CD8-positive, alpha-beta memory T cell (primary cell): ENCODE measurements around the gene LHB. TPM values are rescaled to one million over a fixed set of nuclear protein-coding genes. Genes with fewer than 3 reads are reported as not detected.

Experiments
- CTCF ChIA-PET: fragments of 350-600 bp; sonication (Branson Sonifier 250); formaldehyde crosslinking; loops from one replicate; lab custom pipeline; 2021; ENCODE audit warnings: antibody characterized with exemption; lab: Charles Lee
- POLR2A ChIA-PET: fragments of 350-600 bp; sonication (Branson Sonifier 250); formaldehyde crosslinking; loops from one replicate; lab custom pipeline; 2021; ENCODE audit warnings: antibody characterized with exemption; lab: Charles Lee
- DNase-seq, 5 donors: peaks; one replicate each; pipeline versions ENCODE4 v3.0.0 to v3.0.0-alpha.2; 2020 to 2022; ENCODE audit warnings: mixed read lengths in 1 of 5
- H3K27ac ChIP-seq: one replicate; pipeline ENCODE4 v1.7.0; 2013; ENCODE audit warnings: low read depth, mild to moderate bottlenecking, low read length, moderate library complexity
- H3K27me3 ChIP-seq: 2 replicates; pipeline ENCODE4 v1.7.0; 2013; ENCODE audit warnings: low read length, mild to moderate bottlenecking; ENCODE audit not compliant: insufficient read depth, poor library complexity, severe bottlenecking
- H3K36me3 ChIP-seq: 2 replicates; pipeline ENCODE4 v1.7.0; 2013; ENCODE audit warnings: mild to moderate bottlenecking, low read length, moderate library complexity; ENCODE audit not compliant: insufficient read depth
- H3K4me1 ChIP-seq: 2 replicates; pipeline ENCODE4 v1.7.0; 2013; ENCODE audit warnings: mild to moderate bottlenecking, low read length, moderate library complexity; ENCODE audit not compliant: insufficient read depth
- H3K4me3 ChIP-seq: 2 replicates; pipeline ENCODE4 v1.7.0; 2013; ENCODE audit warnings: mild to moderate bottlenecking, low read length
- H3K9me3 ChIP-seq: 2 replicates; pipeline ENCODE4 v1.7.0; 2013; ENCODE audit warnings: mild to moderate bottlenecking, low read length
- H3K27ac Mint-ChIP-seq, 8 donors: one replicate each; pipeline ENCODE4 v1.8.0; 2020 to 2021; ENCODE audit warnings: mixed read lengths in 8 of 8, mild to moderate bottlenecking in 6 of 8, inconsistent platforms in 3 of 8, moderate library complexity in 3 of 8
- H3K27me3 Mint-ChIP-seq, 2 donors: one replicate each; pipeline ENCODE4 v1.8.0; 2020 to 2021; ENCODE audit warnings: mixed read lengths in 2 of 2, mild to moderate bottlenecking in 1 of 2, moderate library complexity in 1 of 2
- H3K36me3 Mint-ChIP-seq, 3 donors: one replicate each; pipeline ENCODE4 v1.8.0; 2020 to 2021; ENCODE audit warnings: mixed read lengths in 3 of 3, inconsistent platforms in 1 of 3, mild to moderate bottlenecking in 1 of 3
- H3K4me1 Mint-ChIP-seq, 3 donors: one replicate each; pipeline ENCODE4 v1.8.0; 2020 to 2021; ENCODE audit warnings: mixed read lengths in 3 of 3, inconsistent platforms in 1 of 3, mild to moderate bottlenecking in 1 of 3
- H3K4me3 Mint-ChIP-seq, 7 donors: one replicate each; pipeline ENCODE4 v1.8.0; 2020 to 2021; ENCODE audit warnings: mixed read lengths in 7 of 7, mild to moderate bottlenecking in 6 of 7, moderate library complexity in 4 of 7, inconsistent platforms in 2 of 7
- H3K9me3 Mint-ChIP-seq, 5 donors: one replicate each; pipeline ENCODE4 v1.8.0; 2020 to 2022; ENCODE audit warnings: mixed read lengths in 5 of 5, mild to moderate bottlenecking in 3 of 5, moderate library complexity in 2 of 5, inconsistent platforms in 1 of 5
- polyA plus RNA-seq: library from polyadenylated mRNA; unstranded; fragments of 300-500 nt; fragmentation: Illumina TruSeq; gene quantifications from one replicate; pipeline ENCODE4 v1.2.3, GENCODE V29; 2021
- total RNA-seq, 2 experiments: library from RNA; stranded (reverse); gene quantifications; one replicate each; pipeline ENCODE4 v1.2.3, GENCODE V29; 2021

LHB gene
- total and polyA plus RNA-seq, 3 experiments from 2014 or later = not detected

GRCh38 chr19:49014123-49014869 lies 2.6 kb downstream of the LHB start:
- no peaks in the 10 kb centered on the region for H3K9me3 ChIP-seq
- Mint-ChIP-seq H3K27ac (no peak overlapping the region), H3K9me3 (no peaks in the 10 kb centered on the region), H3K4me1 (peaks cover 10 to 19% (median 10%) of the 10 kb centered on the region in 3 donors), H3K36me3 (peaks cover 0 to 46% (median 2%) of the 10 kb centered on the region in 3 donors), H3K4me3 (no peak overlapping the region), H3K27me3 (no peaks in the 10 kb centered on the region)
- no peaks in the 10 kb centered on the region for H3K27me3 ChIP-seq
- H3K27ac ChIP-seq = no peak overlapping the region
- H3K36me3 ChIP-seq = no peaks in the 10 kb centered on the region
- ChIA-PET POLR2A (no interaction called here), CTCF (interaction anchor here (3.0 kb wide), 1 partner anchor 21 kb away, joined by 11 read pairs; the partner anchor contains the start of genes GYS1 and RUVBL2)
- H3K4me3 ChIP-seq = no peak overlapping the region
- no peak for DNase-seq
- peaks cover 4% of the 10 kb centered on the region for H3K4me1 ChIP-seq

GRCh38 chr19:49011194-49011593 lies 5.7 kb downstream of the LHB start:
- POLR2A ChIA-PET = no interaction called here
- no peak overlapping the region for H3K4me3 Mint-ChIP-seq
- DNase-seq = no peak
- peaks cover 0 to 62% (median 2%) of the 10 kb centered on the region in 3 donors for H3K36me3 Mint-ChIP-seq
- Histone ChIP-seq H3K27me3 (no peaks in the 10 kb centered on the region), H3K27ac (no peak overlapping the region), H3K4me1 (no peaks in the 10 kb centered on the region), H3K4me3 (no peak overlapping the region), H3K36me3 (no peaks in the 10 kb centered on the region), H3K9me3 (no peaks in the 10 kb centered on the region)
- no peaks in the 10 kb centered on the region for H3K9me3 Mint-ChIP-seq
- peak overlapping the region in 1 of 8 donors; percentile 45 for H3K27ac Mint-ChIP-seq
- H3K27me3 Mint-ChIP-seq = no peaks in the 10 kb centered on the region
- CTCF ChIA-PET = interaction anchor here (3.0 kb wide), 1 partner anchor 18 kb away, joined by 11 read pairs; the partner anchor contains the start of genes GYS1 and RUVBL2
- H3K4me1 Mint-ChIP-seq = no peaks in the 10 kb centered on the region

- no peaks in the 10 kb centered on the region for H3K4me1 Mint-ChIP-seq
- no peaks in the 10 kb centered on the region for H3K36me3 ChIP-seq
- H3K27me3 Mint-ChIP-seq = no peaks in the 10 kb centered on the region
- ChIA-PET POLR2A (no interaction called here), CTCF (interaction anchor here (0.9 to 1.7 kb wide), 3 partner anchors 10 to 40 kb away, joined by 3 to 6 read pairs (median 5); partner anchors contain the start of genes GYS1 and RUVBL2)
- H3K9me3 ChIP-seq = no peaks in the 10 kb centered on the region
- no peak for DNase-seq
- H3K4me3 Mint-ChIP-seq = no peak overlapping the region
- H3K27ac ChIP-seq = no peak overlapping the region
- no peaks in the 10 kb centered on the region for H3K27me3 ChIP-seq
- no peak overlapping the region for H3K27ac Mint-ChIP-seq
- no peaks in the 10 kb centered on the region for H3K9me3 Mint-ChIP-seq
- H3K4me1 ChIP-seq = no peaks in the 10 kb centered on the region
- H3K36me3 Mint-ChIP-seq = peaks cover 0 to 67% (median 2%) of the 10 kb centered on the region in 3 donors
- H3K4me3 ChIP-seq = no peak overlapping the region
Measured at GRCh38 chr19:49010453-49010852, 6.4 kb downstream of the LHB start.

- Mint-ChIP-seq H3K27me3 (no peaks in the 10 kb centered on the region), H3K4me3 (no peak overlapping the region), H3K9me3 (no peaks in the 10 kb centered on the region), H3K27ac (no peak overlapping the region), H3K4me1 (no peaks in the 10 kb centered on the region), H3K36me3 (peaks cover 0 to 69% (median 2%) of the 10 kb centered on the region in 3 donors)
- Histone ChIP-seq H3K27ac (no peak overlapping the region), H3K27me3 (no peaks in the 10 kb centered on the region), H3K4me1 (no peaks in the 10 kb centered on the region), H3K36me3 (no peaks in the 10 kb centered on the region), H3K4me3 (no peak overlapping the region), H3K9me3 (no peaks in the 10 kb centered on the region)
- ChIA-PET POLR2A (no interaction called here), CTCF (interaction anchor here (0.9 to 1.7 kb wide), 3 partner anchors 10 to 39 kb away, joined by 3 to 6 read pairs (median 5); partner anchors contain the start of genes GYS1 and RUVBL2)
- no peak for DNase-seq
Measured at GRCh38 chr19:49009828-49010227, 7.1 kb downstream of the LHB start.

- no peaks in the 10 kb centered on the region for H3K27me3 Mint-ChIP-seq
- H3K4me3 Mint-ChIP-seq = no peak overlapping the region
- H3K4me1 Mint-ChIP-seq = no peaks in the 10 kb centered on the region
- H3K36me3 Mint-ChIP-seq = peaks cover 0 to 73% (median 2%) of the 10 kb centered on the region in 3 donors
- ChIA-PET POLR2A (no interaction called here), CTCF (interaction anchor here (0.8 kb wide), 1 partner anchor 14 kb away, joined by 3 read pairs; the partner anchor contains the start of genes GYS1 and RUVBL2)
- DNase-seq = no peak
- no peak overlapping the region for H3K27ac ChIP-seq
- H3K27me3 ChIP-seq = no peaks in the 10 kb centered on the region
- no peak overlapping the region for H3K4me3 ChIP-seq
- H3K4me1 ChIP-seq = no peaks in the 10 kb centered on the region
- peaks cover 7% of the 10 kb centered on the region for H3K36me3 ChIP-seq
- H3K9me3 ChIP-seq = no peaks in the 10 kb centered on the region
- no peaks in the 10 kb centered on the region for H3K9me3 Mint-ChIP-seq
- H3K27ac Mint-ChIP-seq = no peak overlapping the region
Measured at GRCh38 chr19:49006905-49007304, 10.0 kb downstream of the LHB start.

- Histone ChIP-seq H3K4me3 (no peak overlapping the region), H3K4me1 (no peaks in the 10 kb centered on the region), H3K9me3 (no peaks in the 10 kb centered on the region), H3K27ac (no peak overlapping the region), H3K27me3 (no peaks in the 10 kb centered on the region), H3K36me3 (peaks cover 7% of the 10 kb centered on the region)
- H3K4me3 Mint-ChIP-seq = no peak overlapping the region
- ChIA-PET CTCF (no interaction called here), POLR2A (interaction anchor here (0.7 kb wide), 1 partner anchor 12 kb away, joined by 5 read pairs; the partner anchor contains the start of gene GYS1)
- H3K36me3 Mint-ChIP-seq = peaks cover 0 to 61% (median 0%) of the 10 kb centered on the region in 3 donors
- H3K4me1 Mint-ChIP-seq = no peaks in the 10 kb centered on the region
- peak overlapping the region in 1 of 8 donors; percentile 65 for H3K27ac Mint-ChIP-seq
- no peaks in the 10 kb centered on the region for H3K27me3 Mint-ChIP-seq
- DNase-seq = no peak
- no peaks in the 10 kb centered on the region for H3K9me3 Mint-ChIP-seq
Measured at GRCh38 chr19:49004964-49005614, 11.8 kb downstream of the LHB start.

GRCh38 chr19:49004133-49004532 lies 12.8 kb downstream of the LHB start:
- H3K4me1 Mint-ChIP-seq = peaks cover 3 to 6% (median 4%) of the 10 kb centered on the region in 3 donors
- ChIA-PET POLR2A (interaction anchor here (0.8 kb wide), 1 partner anchor 83 kb away, joined by 3 read pairs; no protein-coding TSS in a partner anchor), CTCF (interaction anchor here (1.2 kb wide), 1 partner anchor 10 kb away, joined by 10 read pairs; the partner anchor contains the start of genes GYS1 and RUVBL2)

More at GRCh38 chr19:49004133-49004532, 12.8 kb downstream of the LHB start:
- no peaks in the 10 kb centered on the region for H3K27me3 Mint-ChIP-seq
- Histone ChIP-seq H3K9me3 (no peaks in the 10 kb centered on the region), H3K27ac (no peak overlapping the region), H3K36me3 (peaks cover 7% of the 10 kb centered on the region), H3K4me3 (no peak overlapping the region), H3K4me1 (no peaks in the 10 kb centered on the region), H3K27me3 (no peaks in the 10 kb centered on the region)
- no peak overlapping the region for H3K4me3 Mint-ChIP-seq
- H3K27ac Mint-ChIP-seq = no peak overlapping the region
- H3K9me3 Mint-ChIP-seq = no peaks in the 10 kb centered on the region
- peaks cover 0 to 57% (median 0%) of the 10 kb centered on the region in 3 donors for H3K36me3 Mint-ChIP-seq
- no peak for DNase-seq
